OCI-LY3 (cell line): Measurements from ENCODE around the gene PPP5C.
"Not testable (repeated sequence)": the region's sequence is repeated elsewhere in the genome, so short reads cannot be mapped to it uniquely, and the experiment has no call there.

Experiments
- H2AFZ ChIP-seq: fragments of 200-600, 300-600 bp; shearing (Covaris generic); 2 replicates; pipeline ENCODE4 v1.6.0; 2014; ENCODE audit warnings: antibody characterized with exemption, low read depth, low read length
- H3K27ac ChIP-seq: fragments of 200-600, 300-600 bp; sonication (generic); 2 replicates; pipeline ENCODE4 v1.5.1; 2014; ENCODE audit warnings: mild to moderate bottlenecking, low read length, moderate library complexity, mixed read lengths
- H3K27me3 ChIP-seq: fragments of 200-600, 300-600 bp; sonication (generic); 2 replicates; pipeline ENCODE4 v1.6.1; 2014; ENCODE audit warnings: low read depth, low read length, mixed read lengths
- H3K36me3 ChIP-seq: fragments of 200-600, 300-600 bp; sonication (generic); replicated peaks from 2 replicates; pipeline ENCODE3; 2014; ENCODE audit warnings: low read depth, low read length, mixed read lengths
- H3K4me1 ChIP-seq: fragments of 300-600, 200-600 bp; sonication (generic); 2 replicates; pipeline ENCODE4 v1.6.1; 2014; ENCODE audit warnings: low read length, mixed read lengths
- H3K4me2 ChIP-seq: fragments of 200-600, 300-600 bp; sonication (generic); 2 replicates; pipeline ENCODE4 v1.6.1; 2014; ENCODE audit warnings: low read length, mixed read lengths
- H3K4me3 ChIP-seq: fragments of 300-600, 200-600 bp; sonication (generic); 2 replicates; pipeline ENCODE4 v1.5.1; 2014; ENCODE audit warnings: antibody characterized with exemption, mild to moderate bottlenecking, low read length, moderate library complexity
- H3K79me2 ChIP-seq: fragments of 300-600, 200-600 bp; shearing (Covaris generic); 2 replicates; pipeline ENCODE4 v1.6.1; 2014; ENCODE audit warnings: mild to moderate bottlenecking, low read length, mixed read lengths
- H3K9ac ChIP-seq: fragments of 300-600, 200-600 bp; shearing (Covaris generic); 2 replicates; pipeline ENCODE4 v1.6.0; 2014; ENCODE audit warnings: mild to moderate bottlenecking, low read length, moderate library complexity
- H3K9me3 ChIP-seq: fragments of 200-600, 300-600 bp; shearing (Covaris generic); 2 replicates; pipeline ENCODE4 v1.6.1; 2014; ENCODE audit warnings: low read length, mixed read lengths; ENCODE audit not compliant: insufficient read depth
- H4K20me1 ChIP-seq: fragments of 200-600, 300-600 bp; sonication (generic); 2 replicates; pipeline ENCODE4 v1.6.1; 2016; ENCODE audit warnings: low read length, mixed read lengths; ENCODE audit not compliant: insufficient read depth
- EZH2phosphoT487 ChIP-seq: fragments of 200-600 bp; shearing (Covaris generic); IDR thresholded peaks from 2 replicates; pipeline ENCODE4 v1.6.1; 2018; ENCODE audit warnings: antibody characterized with exemption, mixed run types, low read depth
- TF ChIP-seq, protein P1 (sequence below): fragments of 200-600, 300-600 bp; sonication (generic); IDR thresholded peaks from 2 replicates; pipeline ENCODE4 v1.5.1; 2014; ENCODE audit warnings: antibody characterized with exemption, low read length, low read depth

The PPP5C gene

DNA sequence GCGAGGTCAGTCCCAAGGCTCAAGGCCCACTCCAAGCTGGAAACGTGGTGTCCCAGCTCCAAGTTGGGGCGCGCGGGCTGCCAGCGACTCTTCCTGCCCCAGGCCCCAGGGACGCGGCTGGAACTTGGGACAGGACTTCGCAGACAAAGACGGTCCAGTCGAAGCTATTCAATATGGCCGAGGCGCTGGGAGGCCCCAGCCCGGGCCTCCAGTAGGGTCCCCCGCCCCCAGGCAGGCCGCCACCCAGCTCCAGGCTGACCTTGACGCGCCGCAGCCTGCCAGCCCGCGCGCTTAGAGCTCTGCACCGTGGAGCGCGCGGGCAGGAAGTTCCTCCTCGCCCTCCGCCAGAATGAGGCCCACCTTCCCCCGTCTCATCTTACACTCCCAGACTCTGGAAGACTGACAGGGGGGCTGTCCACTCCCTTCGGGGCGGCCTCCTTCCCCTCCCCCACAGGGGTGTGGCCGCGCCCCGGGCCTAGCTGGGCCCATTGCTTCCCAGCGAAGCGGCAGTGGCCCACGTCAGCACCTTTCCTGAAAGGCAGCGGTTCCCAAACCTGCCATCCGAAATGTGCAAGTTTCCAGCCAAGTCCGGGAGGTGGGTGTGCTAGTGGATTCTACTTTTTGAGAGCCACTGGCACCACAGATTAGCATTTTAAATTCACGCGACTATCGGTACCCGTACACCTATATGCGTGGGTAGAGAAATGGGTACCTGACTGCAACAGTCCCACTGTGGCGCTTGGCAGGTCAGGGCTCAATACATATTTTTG lies 66.6 kb downstream of the PPP5C start, which contains the start of gene CCDC8:
TSS of gene CCDC8 (minus strand) at position 303 of the 770 bp plus-strand sequence. CDS start 754 bp downstream, outside the sequence.
- Histone ChIP-seq H3K79me2 (no peaks in the 10 kb centered on the region), H2AFZ (no peak within 1 kb of the TSS), H3K4me3 (no peak within 1 kb of the TSS), H3K4me2 (no peak within 1 kb of the TSS), H3K27me3 (peaks cover 2% of the 10 kb centered on the region; the same call in 1 of the 2 replicates), H4K20me1 (no peaks in the 10 kb centered on the region), H3K9me3 (no peaks in the 10 kb centered on the region), H3K27ac (no peak within 1 kb of the TSS), H3K36me3 (no peaks in the 10 kb centered on the region), H3K4me1 (no peaks in the 10 kb centered on the region), H3K9ac (no peak within 1 kb of the TSS)
- no peak for TF ChIP-seq EZH2phosphoT487
- TF ChIP-seq, protein P1, sequence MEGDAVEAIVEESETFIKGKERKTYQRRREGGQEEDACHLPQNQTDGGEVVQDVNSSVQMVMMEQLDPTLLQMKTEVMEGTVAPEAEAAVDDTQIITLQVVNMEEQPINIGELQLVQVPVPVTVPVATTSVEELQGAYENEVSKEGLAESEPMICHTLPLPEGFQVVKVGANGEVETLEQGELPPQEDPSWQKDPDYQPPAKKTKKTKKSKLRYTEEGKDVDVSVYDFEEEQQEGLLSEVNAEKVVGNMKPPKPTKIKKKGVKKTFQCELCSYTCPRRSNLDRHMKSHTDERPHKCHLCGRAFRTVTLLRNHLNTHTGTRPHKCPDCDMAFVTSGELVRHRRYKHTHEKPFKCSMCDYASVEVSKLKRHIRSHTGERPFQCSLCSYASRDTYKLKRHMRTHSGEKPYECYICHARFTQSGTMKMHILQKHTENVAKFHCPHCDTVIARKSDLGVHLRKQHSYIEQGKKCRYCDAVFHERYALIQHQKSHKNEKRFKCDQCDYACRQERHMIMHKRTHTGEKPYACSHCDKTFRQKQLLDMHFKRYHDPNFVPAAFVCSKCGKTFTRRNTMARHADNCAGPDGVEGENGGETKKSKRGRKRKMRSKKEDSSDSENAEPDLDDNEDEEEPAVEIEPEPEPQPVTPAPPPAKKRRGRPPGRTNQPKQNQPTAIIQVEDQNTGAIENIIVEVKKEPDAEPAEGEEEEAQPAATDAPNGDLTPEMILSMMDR = no peak

DNA sequence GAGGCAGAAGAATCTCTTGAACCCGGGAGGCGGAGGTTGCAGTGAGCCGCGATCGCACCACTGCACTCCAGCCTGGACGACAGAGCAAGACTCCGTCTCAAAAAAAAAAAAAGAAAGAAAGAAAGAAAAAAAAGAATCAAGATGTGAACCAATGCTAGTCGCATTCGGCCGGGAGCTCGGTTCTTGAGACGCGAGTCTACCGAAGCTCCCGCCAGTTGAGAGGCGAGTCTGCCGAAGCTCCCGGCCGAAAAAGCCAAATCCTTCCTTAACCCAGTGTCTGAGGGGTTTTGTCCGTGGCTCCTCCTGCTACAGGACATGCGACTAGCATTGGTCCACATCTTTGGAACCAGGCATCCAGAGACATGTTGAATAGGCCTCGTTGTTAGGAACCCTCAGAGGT lies 68.0 kb downstream of the PPP5C start:
- H3K4me1 ChIP-seq, H3K36me3 ChIP-seq, H3K9ac ChIP-seq, H4K20me1 ChIP-seq, H3K27ac ChIP-seq, H2AFZ ChIP-seq, H3K9me3 ChIP-seq, H3K27me3 ChIP-seq, H3K4me2 ChIP-seq, H3K4me3 ChIP-seq, H3K79me2 ChIP-seq: not testable (repeated sequence)

- not testable (repeated sequence) for H4K20me1 ChIP-seq, H3K9ac ChIP-seq, H3K4me1 ChIP-seq, H3K27me3 ChIP-seq, H3K9me3 ChIP-seq, H3K79me2 ChIP-seq, H3K4me2 ChIP-seq, H3K4me3 ChIP-seq, H2AFZ ChIP-seq, H3K27ac ChIP-seq, H3K36me3 ChIP-seq
Measured at GRCh38 chr19:46415804-46416709, 69.2 kb downstream of the PPP5C start.

DNA sequence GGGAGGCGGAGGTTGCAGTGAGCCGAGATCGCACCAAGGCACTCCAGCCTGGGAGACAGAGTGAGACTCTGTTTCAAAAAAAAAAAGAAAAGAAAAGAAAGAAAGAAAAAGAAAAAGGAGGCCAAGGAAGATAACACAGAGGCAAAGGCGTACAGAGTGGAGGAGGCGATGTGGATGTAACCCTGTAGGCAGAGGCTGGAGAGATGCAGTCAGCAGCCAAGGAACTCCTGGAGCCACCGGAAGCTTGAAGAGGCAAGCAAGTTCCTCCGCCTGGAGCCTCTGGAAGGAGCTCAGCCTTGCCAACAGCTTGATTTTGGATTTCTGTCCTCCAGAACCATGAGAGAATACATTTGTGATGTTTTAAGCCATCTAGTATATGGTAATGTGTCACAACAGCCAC lies 73.2 kb downstream of the PPP5C start:
- no peak overlapping the region for H3K9ac ChIP-seq
- no peak overlapping the region for H3K4me3 ChIP-seq
- no peak for TF ChIP-seq EZH2phosphoT487
- TF ChIP-seq, protein P1 = no peak
- no peak overlapping the region for H3K4me2 ChIP-seq
- H4K20me1 ChIP-seq = no peaks in the 10 kb centered on the region
- no peak overlapping the region for H2AFZ ChIP-seq
- no peaks in the 10 kb centered on the region for H3K79me2 ChIP-seq
- no peaks in the 10 kb centered on the region for H3K36me3 ChIP-seq
- no peak overlapping the region for H3K27ac ChIP-seq
- H3K27me3 ChIP-seq = no peaks in the 10 kb centered on the region
- H3K4me1 ChIP-seq = peaks cover 7% of the 10 kb centered on the region
- H3K9me3 ChIP-seq = no peaks in the 10 kb centered on the region

- Histone ChIP-seq H3K79me2 (no peaks in the 10 kb centered on the region), H4K20me1 (no peaks in the 10 kb centered on the region), H3K36me3 (no peaks in the 10 kb centered on the region), H3K27ac (no peak overlapping the region), H2AFZ (no peak overlapping the region), H3K9me3 (no peaks in the 10 kb centered on the region), H3K4me2 (no peak overlapping the region), H3K9ac (no peak overlapping the region), H3K4me3 (no peak overlapping the region), H3K4me1 (peaks cover 18% of the 10 kb centered on the region), H3K27me3 (no peaks in the 10 kb centered on the region)
- TF ChIP-seq, protein P1 = no peak
- no peak for TF ChIP-seq EZH2phosphoT487
Measured at GRCh38 chr19:46422344-46422743, 75.5 kb downstream of the PPP5C start.
